Activated CD8-positive, alpha-beta memory T cell treated with anti-CD3 and anti-CD28 coated beads for 24 hours (primary cell): ENCODE results near the gene AMZ2.

ENCODE experiments used
- DNase-seq: peaks from one replicate; pipeline ENCODE4 v3.0.0-alpha.2; 2020

Gene AMZ2

GRCh38 chr17:68291836-68292688 lies 44.2 kb downstream of the AMZ2 start:
- peak; percentile 95 for DNase-seq

DNA sequence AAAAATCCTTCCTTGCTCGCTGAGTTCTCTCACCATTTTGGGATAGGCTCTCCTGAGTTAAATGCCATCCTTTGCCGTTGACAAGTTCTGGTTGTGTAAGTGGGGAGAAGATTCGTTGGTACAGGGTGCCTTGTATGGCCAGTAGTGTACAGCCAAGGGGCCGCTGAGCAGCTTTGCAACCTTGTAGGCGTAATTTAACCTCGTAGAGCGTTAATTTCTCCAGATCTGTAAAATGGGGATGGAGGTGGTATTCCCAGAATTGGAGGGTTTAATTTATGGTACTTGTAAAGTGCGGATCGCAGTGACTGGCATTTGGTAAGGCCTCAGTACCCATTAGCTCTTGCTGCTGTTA lies 44.8 kb downstream of the AMZ2 start:
- DNase-seq: no peak

- DNase-seq: no peak
Observed at GRCh38 chr17:68293490-68294195, 45.8 kb downstream of the AMZ2 start.

DNA sequence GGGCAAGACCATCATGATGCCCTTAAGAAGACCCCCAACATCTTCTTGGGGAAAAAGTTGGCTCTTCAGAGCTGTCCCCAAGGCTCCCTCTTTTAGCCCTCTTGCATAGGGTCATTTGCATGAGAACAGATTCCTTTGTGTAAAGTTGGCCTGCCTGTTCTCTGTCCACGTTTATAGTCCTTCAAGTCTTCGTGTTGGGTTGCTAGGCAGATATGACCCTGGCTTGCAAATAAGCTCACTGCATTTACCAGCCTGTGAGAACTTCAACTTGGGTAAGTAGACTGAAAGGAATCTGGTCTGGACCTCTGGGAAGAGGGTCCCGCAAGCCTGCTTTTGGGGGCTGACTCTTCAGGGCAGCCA lies 46.3 kb downstream of the AMZ2 start:
- no peak for DNase-seq

DNA sequence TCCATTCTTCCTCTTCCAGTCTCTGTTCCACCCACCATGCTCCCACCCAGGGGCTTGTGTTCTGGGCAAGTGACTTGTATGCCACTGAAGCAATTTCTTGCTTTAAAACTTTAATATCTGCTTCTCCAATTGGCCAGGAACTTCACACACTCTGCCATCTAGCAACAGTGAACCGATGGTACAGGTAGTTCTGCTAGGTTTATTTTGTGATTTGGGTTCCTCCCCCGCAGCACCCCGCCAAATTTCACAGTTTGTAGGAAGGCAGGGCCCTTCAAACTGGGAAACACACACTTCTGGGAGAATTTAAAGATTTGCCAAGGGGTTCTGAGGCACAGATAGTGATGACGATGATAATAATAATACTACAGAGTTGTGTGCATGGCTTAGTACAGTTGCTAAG lies 46.8 kb downstream of the AMZ2 start:
- DNase-seq: no peak

- peak; percentile 66 for DNase-seq
Observed at GRCh38 chr17:68295086-68295485, 47.2 kb downstream of the AMZ2 start.

GRCh38 chr17:68296217-68297191 lies 48.7 kb downstream of the AMZ2 start:
- DNase-seq: peak; percentile 68

- no peak for DNase-seq
Observed at GRCh38 chr17:68297195-68297594, 49.4 kb downstream of the AMZ2 start.

GRCh38 chr17:68298601-68299000 lies 50.8 kb downstream of the AMZ2 start:
- DNase-seq: no peak

- no peak for DNase-seq
Observed at GRCh38 chr17:68299817-68300216, 52.0 kb downstream of the AMZ2 start.

GRCh38 chr17:68301438-68301959 lies 53.7 kb downstream of the AMZ2 start:
- DNase-seq: no peak

DNA sequence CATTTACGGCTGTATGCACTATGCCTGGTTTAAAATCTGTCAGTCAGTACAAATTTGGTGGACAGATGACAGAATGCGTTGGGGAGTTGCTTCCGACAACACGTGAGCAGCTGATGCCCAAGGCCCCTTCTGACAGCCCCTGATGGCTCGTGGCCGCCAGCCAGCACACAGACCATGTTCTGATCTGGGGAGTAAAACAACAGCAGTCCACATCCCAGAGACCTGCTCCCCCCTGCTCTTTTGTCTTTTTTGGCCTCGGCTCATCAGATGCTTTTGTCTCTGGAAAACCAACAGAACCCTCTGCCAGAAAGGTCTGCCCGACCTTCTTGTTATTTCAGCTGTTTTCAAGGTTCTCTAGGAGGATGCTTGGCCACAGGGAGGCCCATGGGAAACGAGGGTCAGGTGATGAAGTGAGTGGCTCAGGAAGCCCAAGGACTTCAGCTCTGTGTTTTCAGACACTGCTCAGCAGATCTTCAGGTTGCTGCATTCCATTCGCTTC lies 54.3 kb downstream of the AMZ2 start:
- no peak for DNase-seq

GRCh38 chr17:68302666-68303065 lies 54.8 kb downstream of the AMZ2 start:
- no peak for DNase-seq

GRCh38 chr17:68304706-68305105 lies 56.9 kb downstream of the AMZ2 start:
- DNase-seq: no peak

DNA sequence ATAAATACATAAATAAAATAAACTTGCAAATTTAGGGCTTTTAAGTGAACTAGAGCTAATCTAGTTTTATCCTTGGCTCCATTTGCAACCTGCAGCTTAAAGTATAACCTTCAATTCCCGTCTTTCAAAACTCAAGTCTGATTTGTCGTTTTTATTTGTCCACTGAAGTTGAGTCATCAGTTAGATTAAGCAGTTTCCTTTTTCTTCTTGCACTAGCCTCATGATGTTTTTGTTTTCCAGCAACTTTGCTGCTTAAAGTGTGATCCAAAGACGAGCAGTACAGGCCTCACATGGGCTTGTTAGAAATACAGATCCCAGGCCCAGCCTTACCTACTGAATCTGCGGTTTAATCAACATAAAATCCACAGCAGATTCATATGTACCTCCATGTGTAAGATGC lies 57.3 kb downstream of the AMZ2 start:
- no peak for DNase-seq
